Tibial nerve (tissue), 4 donors: ENCODE data around the gene PKHD1. TPM values are rescaled to one million over a fixed set of nuclear protein-coding genes. Genes with fewer than 3 reads are reported as not detected.

Source experiments
- DNase-seq, 2 donors: peaks; one replicate each; pipeline ENCODE4 v3.0.0-alpha.2; 2019; ENCODE audit warnings: low spot score in 2 of 2
- H3K27ac ChIP-seq, 4 donors: fragments of 200-600 bp; sonication (generic) in 3 of 4; one replicate each; pipeline ENCODE4 v1.5.1; 2017 to 2019; ENCODE audit warnings: mild to moderate bottlenecking in 1 of 4
- H3K27me3 ChIP-seq, 2 donors: fragments of 200-600 bp; sonication (generic) in 1 of 2; one replicate each; pipeline versions ENCODE4 v1.5.1 to v1.6.0; 2017 to 2019
- H3K36me3 ChIP-seq, 3 donors: fragments of 200-600 bp; sonication (generic); one replicate each; pipeline ENCODE4 v1.5.1; 2018 to 2019
- H3K4me1 ChIP-seq, 4 donors: fragments of 200-600 bp; sonication (generic) in 3 of 4; one replicate each; pipeline ENCODE4 v1.5.1; 2017 to 2019
- H3K4me3 ChIP-seq, 4 donors: fragments of 200-600 bp; sonication (generic) in 3 of 4; one replicate each; pipeline ENCODE4 v1.5.1; 2017 to 2019; ENCODE audit warnings: mild to moderate bottlenecking in 1 of 4, moderate library complexity in 1 of 4
- H3K9me3 ChIP-seq, 4 donors: fragments of 200-600 bp; sonication (generic) in 3 of 4; one replicate each; pipeline ENCODE4 v1.5.1; 2017 to 2019
- EP300 ChIP-seq, 2 donors: sonication (generic); formaldehyde crosslinking; IDR thresholded peaks; one replicate each; pipeline ENCODE4 v1.6.1; 2017; ENCODE audit warnings: antibody characterized with exemption in 2 of 2, mild to moderate bottlenecking in 1 of 2
- POLR2A ChIP-seq, 2 donors: fragments of 450-650 bp; IDR thresholded peaks; one replicate each; pipeline ENCODE4 v1.6.1; 2017; ENCODE audit warnings: antibody characterized with exemption in 2 of 2, mild to moderate bottlenecking in 2 of 2, moderate library complexity in 2 of 2
- WGBS, 2 donors: methylation state at CpG; one replicate each; pipeline ENCODE4 v1.1.5; 2018; 5-methylcytosine and 5-hydroxymethylcytosine counted together
- total RNA-seq, 4 donors: library from RNA; depleted of rRNA; stranded (reverse); fragments of >200 nt; gene quantifications; one replicate each; pipeline ENCODE4 v1.1.0, GENCODE V29; 2016
- TF ChIP-seq, protein P1 (sequence below), 5 experiments: fragments of 200-600 bp in 3 of 5; fragments of 450-650 bp in 2 of 5; sonication (generic) in 3 of 5; IDR thresholded peaks; one replicate each; pipeline ENCODE4 v1.5.1; 2016 to 2019; ENCODE audit warnings: antibody characterized with exemption in 5 of 5, mild to moderate bottlenecking in 3 of 5, moderate library complexity in 2 of 5

The PKHD1 gene
- total RNA-seq, 4 donors from 2014 or later: under 0.01 to 0.22 (median 0.20) TPM

DNA sequence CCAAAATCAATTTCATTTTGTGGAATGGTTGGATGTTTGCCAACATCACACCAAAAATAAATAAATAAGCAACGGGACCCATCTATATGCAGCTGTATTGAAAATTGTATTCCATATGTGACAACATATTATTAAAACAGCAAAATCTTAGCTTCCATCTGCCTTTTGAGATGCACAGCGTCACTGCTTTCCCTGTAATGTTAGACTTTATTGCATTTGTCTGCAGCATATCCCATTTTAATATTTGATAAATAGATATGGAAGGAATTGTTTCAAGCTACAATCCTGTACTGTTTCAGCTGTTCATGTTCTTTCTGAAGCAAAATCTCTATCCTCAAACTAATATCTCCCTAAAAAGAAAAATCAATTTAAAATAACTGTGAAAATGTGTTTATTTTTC, 509.1 kb downstream of the PKHD1 start:
- Histone ChIP-seq H3K36me3 (no peaks in the 10 kb centered on the region), H3K4me3 (no peak overlapping the region), H3K27ac (no peak overlapping the region), H3K9me3 (peaks cover 0 to 10% (median 0%) of the 10 kb centered on the region in 4 donors), H3K4me1 (no peaks in the 10 kb centered on the region), H3K27me3 (no peaks in the 10 kb centered on the region)
- TF ChIP-seq EP300 (IDR thresholded peaks at IDR 0.05) (no peak), POLR2A (IDR thresholded peaks at IDR 0.05) (no peak)
- TF ChIP-seq, protein P1, sequence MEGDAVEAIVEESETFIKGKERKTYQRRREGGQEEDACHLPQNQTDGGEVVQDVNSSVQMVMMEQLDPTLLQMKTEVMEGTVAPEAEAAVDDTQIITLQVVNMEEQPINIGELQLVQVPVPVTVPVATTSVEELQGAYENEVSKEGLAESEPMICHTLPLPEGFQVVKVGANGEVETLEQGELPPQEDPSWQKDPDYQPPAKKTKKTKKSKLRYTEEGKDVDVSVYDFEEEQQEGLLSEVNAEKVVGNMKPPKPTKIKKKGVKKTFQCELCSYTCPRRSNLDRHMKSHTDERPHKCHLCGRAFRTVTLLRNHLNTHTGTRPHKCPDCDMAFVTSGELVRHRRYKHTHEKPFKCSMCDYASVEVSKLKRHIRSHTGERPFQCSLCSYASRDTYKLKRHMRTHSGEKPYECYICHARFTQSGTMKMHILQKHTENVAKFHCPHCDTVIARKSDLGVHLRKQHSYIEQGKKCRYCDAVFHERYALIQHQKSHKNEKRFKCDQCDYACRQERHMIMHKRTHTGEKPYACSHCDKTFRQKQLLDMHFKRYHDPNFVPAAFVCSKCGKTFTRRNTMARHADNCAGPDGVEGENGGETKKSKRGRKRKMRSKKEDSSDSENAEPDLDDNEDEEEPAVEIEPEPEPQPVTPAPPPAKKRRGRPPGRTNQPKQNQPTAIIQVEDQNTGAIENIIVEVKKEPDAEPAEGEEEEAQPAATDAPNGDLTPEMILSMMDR (IDR thresholded peaks at IDR 0.05): no peak
- 42 to 43% methylated on average over 2 of the region's 2 CpGs for WGBS, 2 donors
- DNase-seq: no peak

DNA sequence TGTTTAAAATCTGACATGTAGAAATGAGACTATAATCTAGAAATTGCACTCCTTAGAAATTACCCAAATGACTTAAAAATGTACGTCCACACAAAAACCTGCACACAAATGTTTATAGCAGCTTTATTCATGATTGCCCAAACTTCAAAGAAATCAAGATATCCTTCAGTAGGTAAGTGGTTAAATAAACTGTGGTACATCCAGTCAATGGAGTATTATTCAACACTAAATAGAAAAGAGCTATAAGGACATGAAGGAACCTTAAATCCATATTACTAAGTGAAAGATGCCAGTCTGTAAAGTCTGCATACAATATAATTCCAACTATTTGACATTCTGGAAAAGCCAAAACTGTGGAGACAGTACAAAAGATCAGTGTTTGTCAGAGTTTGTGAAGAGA, 513.4 kb downstream of the PKHD1 start:
- TF ChIP-seq POLR2A (IDR thresholded peaks at IDR 0.05): no peak
- TF ChIP-seq, protein P1 (IDR thresholded peaks at IDR 0.05): no peak
- no peak for TF ChIP-seq EP300 (IDR thresholded peaks at IDR 0.05)
- Histone ChIP-seq H3K27me3 (no peaks in the 10 kb centered on the region), H3K4me1 (no peaks in the 10 kb centered on the region), H3K9me3 (no peaks in the 10 kb centered on the region), H3K36me3 (no peaks in the 10 kb centered on the region), H3K4me3 (no peak overlapping the region), H3K27ac (no peak overlapping the region)
- WGBS, 2 donors: 89 to 93% methylated on average over 1 of the region's 1 CpG
- DNase-seq: no peak

DNA sequence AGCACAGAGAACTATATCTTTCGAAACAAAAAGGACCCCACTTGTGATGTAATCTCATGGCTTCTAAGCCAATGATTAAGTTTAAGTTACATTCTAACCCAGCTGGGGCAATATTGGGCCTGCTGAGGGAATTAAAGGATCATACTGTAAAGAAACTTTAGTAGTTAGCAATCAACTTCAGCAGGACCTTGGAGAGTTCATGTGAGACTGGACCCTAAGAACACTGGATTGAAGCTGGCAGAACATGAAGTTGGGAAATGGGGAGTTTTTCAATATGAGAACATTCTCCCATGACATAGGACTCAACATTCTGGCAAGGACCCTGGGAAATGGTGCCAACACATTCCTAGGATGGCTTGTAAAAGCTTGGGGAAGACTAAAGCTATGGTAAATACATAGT, 516.2 kb downstream of the PKHD1 start:
- Histone ChIP-seq H3K27ac (no peak overlapping the region), H3K4me1 (no peaks in the 10 kb centered on the region), H3K27me3 (no peaks in the 10 kb centered on the region), H3K4me3 (no peak overlapping the region), H3K36me3 (no peaks in the 10 kb centered on the region), H3K9me3 (no peaks in the 10 kb centered on the region)
- WGBS, 2 donors: 95% methylated on average over 1 of the region's 1 CpG
- DNase-seq: no peak
- TF ChIP-seq POLR2A (IDR thresholded peaks at IDR 0.05): no peak

DNA sequence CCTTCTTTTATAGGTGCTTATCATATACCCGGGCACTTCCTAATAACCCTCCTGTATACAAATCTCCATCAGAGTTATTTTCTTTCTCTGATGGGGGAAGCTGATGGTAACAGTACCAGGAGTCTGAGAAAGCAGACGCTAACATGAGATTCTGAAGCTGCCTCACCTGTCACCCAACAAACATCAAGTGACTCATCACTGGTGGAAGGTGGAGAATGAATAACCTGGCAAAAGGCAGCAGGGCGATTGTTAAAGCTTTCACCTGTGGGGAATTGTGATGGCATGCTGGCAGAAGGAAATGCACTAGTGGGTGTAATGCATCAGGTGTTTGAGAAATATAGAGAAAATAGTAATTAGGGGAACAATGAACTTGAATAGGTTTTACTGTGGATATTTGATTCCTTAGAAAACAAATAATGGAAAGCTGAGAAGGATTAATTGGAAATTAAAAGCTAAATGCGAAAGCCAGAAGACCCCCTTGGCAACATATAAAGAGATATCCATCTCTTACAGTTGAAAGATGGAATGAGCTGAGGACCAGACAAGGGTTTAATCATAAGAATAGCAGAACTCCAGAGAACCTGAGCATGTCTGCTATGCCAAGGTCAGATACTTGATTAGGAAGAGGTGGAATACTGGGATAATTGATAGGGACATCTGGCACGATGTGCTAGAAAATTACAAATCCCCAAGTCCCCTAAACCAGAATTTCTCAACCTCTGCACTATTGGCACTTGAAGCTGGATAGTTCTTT, 517.1 kb downstream of the PKHD1 start:
- no peak overlapping the region for H3K4me3 ChIP-seq
- no peak for DNase-seq
- no peaks in the 10 kb centered on the region for H3K36me3 ChIP-seq
- WGBS, 2 donors: 87 to 94% methylated on average over 5 of the region's 5 CpGs
- H3K9me3 ChIP-seq: no peaks in the 10 kb centered on the region
- H3K27ac ChIP-seq: no peak overlapping the region
- H3K27me3 ChIP-seq: no peaks in the 10 kb centered on the region
- no peaks in the 10 kb centered on the region for H3K4me1 ChIP-seq
- TF ChIP-seq, protein P1 (IDR thresholded peaks at IDR 0.05): no peak
- TF ChIP-seq POLR2A (IDR thresholded peaks at IDR 0.05) (no peak), EP300 (IDR thresholded peaks at IDR 0.05) (no peak)

DNA sequence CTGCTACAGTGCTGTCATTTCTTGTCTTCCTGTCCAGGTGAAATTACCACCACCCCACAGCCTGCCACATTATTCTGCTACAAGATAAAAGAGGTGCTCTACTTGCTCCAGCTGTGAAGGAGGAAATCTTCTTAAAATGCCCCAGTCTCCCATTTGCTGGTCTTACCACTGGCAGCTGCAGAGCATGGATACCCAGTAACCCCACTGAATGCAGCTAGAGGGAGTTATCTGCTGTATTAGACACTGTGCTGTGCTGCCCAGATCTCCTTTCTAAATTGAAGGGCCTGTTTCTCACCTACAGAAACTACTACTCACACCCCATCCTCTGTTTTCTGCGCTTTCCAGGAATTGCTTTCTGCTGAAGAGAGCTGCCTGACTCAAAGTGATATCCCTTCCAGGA, 517.8 kb downstream of the PKHD1 start:
- TF ChIP-seq POLR2A (IDR thresholded peaks at IDR 0.05) (no peak), EP300 (IDR thresholded peaks at IDR 0.05) (no peak)
- TF ChIP-seq, protein P1 (IDR thresholded peaks at IDR 0.05): no peak
- H3K27me3 ChIP-seq: no peaks in the 10 kb centered on the region
- H3K4me1 ChIP-seq: no peaks in the 10 kb centered on the region
- 67 to 73% methylated on average over 1 of the region's 1 CpG for WGBS, 2 donors
- no peak for DNase-seq
- no peak overlapping the region for H3K4me3 ChIP-seq
- H3K27ac ChIP-seq: no peak overlapping the region
- H3K36me3 ChIP-seq: no peaks in the 10 kb centered on the region
- H3K9me3 ChIP-seq: no peaks in the 10 kb centered on the region
